KOPT-K1 (cell line): ENCODE data around the gene MYT1.
"Not testable (repeated sequence)": the region's sequence is repeated elsewhere in the genome, so short reads cannot be mapped to it uniquely, and the experiment has no call there.

Experiments used
- H3K27ac ChIP-seq: fragments of 200-600 bp; sonication (generic); 2 replicates; pipeline ENCODE4 v1.5.1; 2016; ENCODE audit warnings: antibody characterized with exemption, mild to moderate bottlenecking, low read depth, low read length; ENCODE audit not compliant: poor library complexity, severe bottlenecking
- H3K36me3 ChIP-seq: fragments of 200-600 bp; sonication (generic); 2 replicates; pipeline ENCODE4 v1.5.1; 2017; ENCODE audit warnings: antibody characterized with exemption, mild to moderate bottlenecking, low read length, moderate library complexity; ENCODE audit not compliant: insufficient read depth
- H3K9me3 ChIP-seq: fragments of 200-600 bp; sonication (generic); 2 replicates; pipeline ENCODE4 v1.5.1; 2017; ENCODE audit warnings: antibody characterized with exemption, low read length, mild to moderate bottlenecking; ENCODE audit not compliant: insufficient read depth, poor library complexity, severe bottlenecking

Gene MYT1

GRCh38 chr20:64166721-64167615, 2.7 kb downstream of the MYT1 start:
- no peak overlapping the region for H3K27ac ChIP-seq
- no peaks in the 10 kb centered on the region for H3K36me3 ChIP-seq
- no peaks in the 10 kb centered on the region for H3K9me3 ChIP-seq

GRCh38 chr20:64167676-64168075, 3.4 kb downstream of the MYT1 start:
- Histone ChIP-seq H3K9me3 (no peaks in the 10 kb centered on the region), H3K27ac (no peak overlapping the region), H3K36me3 (no peaks in the 10 kb centered on the region)

GRCh38 chr20:64168381-64169090, 4.3 kb downstream of the MYT1 start:
- Histone ChIP-seq H3K27ac (no peak overlapping the region), H3K9me3 (no peaks in the 10 kb centered on the region), H3K36me3 (no peaks in the 10 kb centered on the region)

GRCh38 chr20:64169091-64169560, 4.9 kb downstream of the MYT1 start:
- Histone ChIP-seq H3K9me3 (no peaks in the 10 kb centered on the region), H3K36me3 (no peaks in the 10 kb centered on the region), H3K27ac (no peak overlapping the region)

- Histone ChIP-seq H3K27ac (no peak overlapping the region), H3K9me3 (no peaks in the 10 kb centered on the region), H3K36me3 (no peaks in the 10 kb centered on the region)
These were observed 7.0 kb downstream of the MYT1 start for GRCh38 chr20:64171211-64171610.

- Histone ChIP-seq H3K9me3 (no peaks in the 10 kb centered on the region), H3K36me3 (no peaks in the 10 kb centered on the region), H3K27ac (no peak overlapping the region)
These were observed 8.9 kb downstream of the MYT1 start for GRCh38 chr20:64173116-64173515.

- peaks cover 15% of the 10 kb centered on the region for H3K9me3 ChIP-seq
- no peaks in the 10 kb centered on the region for H3K36me3 ChIP-seq
- no peak overlapping the region for H3K27ac ChIP-seq
These were observed 12.3 kb downstream of the MYT1 start for GRCh38 chr20:64176551-64176950.

GRCh38 chr20:64176971-64177370, 12.7 kb downstream of the MYT1 start:
- Histone ChIP-seq H3K36me3 (no peaks in the 10 kb centered on the region), H3K27ac (no peak overlapping the region), H3K9me3 (peaks cover 15% of the 10 kb centered on the region)

GRCh38 chr20:64177384-64177783, 13.1 kb downstream of the MYT1 start:
- Histone ChIP-seq H3K36me3 (no peaks in the 10 kb centered on the region), H3K27ac (no peak overlapping the region), H3K9me3 (peaks cover 15% of the 10 kb centered on the region)

GRCh38 chr20:64177787-64178186, 13.5 kb downstream of the MYT1 start:
- H3K9me3 ChIP-seq, result peaks cover 15% of the 10 kb centered on the region
- no peaks in the 10 kb centered on the region for H3K36me3 ChIP-seq
- no peak overlapping the region for H3K27ac ChIP-seq

GRCh38 chr20:64178925-64179324, 14.7 kb downstream of the MYT1 start:
- not testable (repeated sequence) for H3K36me3 ChIP-seq, H3K27ac ChIP-seq
- H3K9me3 ChIP-seq, result peaks cover 26% of the 10 kb centered on the region

- peaks cover 26% of the 10 kb centered on the region for H3K9me3 ChIP-seq
- H3K27ac ChIP-seq, result no peak overlapping the region
- H3K36me3 ChIP-seq, result no peaks in the 10 kb centered on the region
These were observed 15.6 kb downstream of the MYT1 start for GRCh38 chr20:64179805-64180204.

GRCh38 chr20:64180673-64181072, 16.4 kb downstream of the MYT1 start:
- Histone ChIP-seq H3K27ac (no peak overlapping the region), H3K36me3 (no peaks in the 10 kb centered on the region), H3K9me3 (peaks cover 27% of the 10 kb centered on the region)

- no peak overlapping the region for H3K27ac ChIP-seq
- H3K36me3 ChIP-seq, result no peaks in the 10 kb centered on the region
- peaks cover 34% of the 10 kb centered on the region for H3K9me3 ChIP-seq
These were observed 17.1 kb downstream of the MYT1 start for GRCh38 chr20:64181391-64181790.

- peaks cover 41% of the 10 kb centered on the region for H3K9me3 ChIP-seq
- H3K27ac ChIP-seq, result no peak overlapping the region
- H3K36me3 ChIP-seq, result no peaks in the 10 kb centered on the region
These were observed 18.1 kb downstream of the MYT1 start for GRCh38 chr20:64182146-64182865.
